ENCODE results near the gene URM1. TPM values are rescaled to one million over a fixed set of nuclear protein-coding genes. Genes with fewer than 3 reads are reported as not detected.

The URM1 gene
- polyA plus RNA-seq, 1 donor from 2014 or later: 80.8 TPM

DNA sequence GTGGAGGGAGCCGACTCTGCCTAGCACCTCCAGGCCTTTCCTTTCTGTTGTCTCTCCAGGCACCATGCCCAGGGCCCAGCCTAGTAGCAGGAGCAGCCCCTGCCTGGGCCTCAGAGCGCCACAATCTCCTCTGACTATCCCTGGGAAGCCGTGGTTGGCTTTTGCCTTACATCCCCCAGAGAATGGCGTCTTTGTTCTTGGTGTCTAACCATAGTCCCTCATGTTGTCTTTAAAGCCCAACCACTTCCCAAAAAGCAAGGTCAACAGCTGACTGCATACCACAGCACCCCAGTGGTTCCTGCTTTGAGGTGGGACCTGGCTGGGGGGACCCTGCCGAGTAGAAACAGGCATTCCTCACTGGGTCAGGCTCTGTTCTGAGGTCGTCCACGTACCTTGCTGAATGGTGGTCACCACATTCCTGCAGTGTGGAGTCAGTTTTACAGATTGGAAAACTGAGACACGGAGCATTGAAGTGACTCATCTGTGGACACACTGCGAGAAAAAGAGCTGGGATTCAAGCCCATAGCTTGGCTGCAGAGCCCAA lies 35.7 kb downstream of the URM1 start:
- Histone ChIP-seq H3K4me2 (ENCODE audit: low read length) (no peak overlapping the region), H3K79me2 (replicated peaks; ENCODE audit: insufficient read depth, low read length) (no peaks in the 10 kb centered on the region), H3K4me3 (ENCODE audit: low read length) (no peak overlapping the region), H4K20me1 (ENCODE audit: insufficient read depth) (no peaks in the 10 kb centered on the region), H3F3A (ENCODE audit: insufficient read depth, low read length, poor library complexity, severe bottlenecking) (no peaks in the 10 kb centered on the region), H3K36me3 (ENCODE audit: insufficient read depth, low read length) (no peaks in the 10 kb centered on the region), H3K9me3 (ENCODE audit: low read length) (no peaks in the 10 kb centered on the region), H3K9ac (ENCODE audit: low read length) (no peak overlapping the region), H3K27me3 (ENCODE audit: insufficient read depth, low read depth, low read length) (peaks cover 29% of the 10 kb centered on the region), H3K27ac (ENCODE audit: low read length) (no peak overlapping the region), H3K9me2 (ENCODE audit: insufficient read depth, low read length) (no peaks in the 10 kb centered on the region), H2AFZ (ENCODE audit: low read depth, low read length) (no peak overlapping the region)
- no peak for TF ChIP-seq SMC3 (conservative IDR thresholded peaks at IDR 0.05; ENCODE audit: poor library complexity)
- TF ChIP-seq POLR2AphosphoS5 (IDR thresholded peaks at IDR 0.05): no peak
- no peak for TF ChIP-seq TAF1 (IDR thresholded peaks at IDR 0.05; ENCODE audit: low read depth)
- no peak for TF ChIP-seq EZH2 (IDR thresholded peaks at IDR 0.05; ENCODE audit: borderline replicate concordance, insufficient read depth, low read length, poor library complexity, severe bottlenecking)
- TF ChIP-seq EP300 (conservative IDR thresholded peaks at IDR 0.05; ENCODE audit: poor library complexity, severe bottlenecking): no peak
- no peak for TF ChIP-seq MXI1 (conservative IDR thresholded peaks at IDR 0.05; ENCODE audit: poor library complexity, severe bottlenecking)
- no peak for TF ChIP-seq REST (IDR thresholded peaks at IDR 0.05; ENCODE audit: borderline replicate concordance)
- no peak for TF ChIP-seq RAD21 (conservative IDR thresholded peaks at IDR 0.05)
- TF ChIP-seq, protein P1, sequence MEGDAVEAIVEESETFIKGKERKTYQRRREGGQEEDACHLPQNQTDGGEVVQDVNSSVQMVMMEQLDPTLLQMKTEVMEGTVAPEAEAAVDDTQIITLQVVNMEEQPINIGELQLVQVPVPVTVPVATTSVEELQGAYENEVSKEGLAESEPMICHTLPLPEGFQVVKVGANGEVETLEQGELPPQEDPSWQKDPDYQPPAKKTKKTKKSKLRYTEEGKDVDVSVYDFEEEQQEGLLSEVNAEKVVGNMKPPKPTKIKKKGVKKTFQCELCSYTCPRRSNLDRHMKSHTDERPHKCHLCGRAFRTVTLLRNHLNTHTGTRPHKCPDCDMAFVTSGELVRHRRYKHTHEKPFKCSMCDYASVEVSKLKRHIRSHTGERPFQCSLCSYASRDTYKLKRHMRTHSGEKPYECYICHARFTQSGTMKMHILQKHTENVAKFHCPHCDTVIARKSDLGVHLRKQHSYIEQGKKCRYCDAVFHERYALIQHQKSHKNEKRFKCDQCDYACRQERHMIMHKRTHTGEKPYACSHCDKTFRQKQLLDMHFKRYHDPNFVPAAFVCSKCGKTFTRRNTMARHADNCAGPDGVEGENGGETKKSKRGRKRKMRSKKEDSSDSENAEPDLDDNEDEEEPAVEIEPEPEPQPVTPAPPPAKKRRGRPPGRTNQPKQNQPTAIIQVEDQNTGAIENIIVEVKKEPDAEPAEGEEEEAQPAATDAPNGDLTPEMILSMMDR (IDR thresholded peaks at IDR 0.05; ENCODE audit: poor library complexity, severe bottlenecking): no peak

GRCh38 chr9:128408963-128409431 lies 37.8 kb downstream of the URM1 start:
- H3K27me3 ChIP-seq (ENCODE audit: insufficient read depth, low read depth, low read length): peaks cover 34% of the 10 kb centered on the region

More at GRCh38 chr9:128408963-128409431, 37.8 kb downstream of the URM1 start:
- no peaks in the 10 kb centered on the region for H3F3A ChIP-seq (ENCODE audit: insufficient read depth, low read length, poor library complexity, severe bottlenecking)
- H3K36me3 ChIP-seq (ENCODE audit: insufficient read depth, low read length): no peaks in the 10 kb centered on the region
- no peaks in the 10 kb centered on the region for H3K9me3 ChIP-seq (ENCODE audit: low read length)
- no peak overlapping the region for H3K9ac ChIP-seq (ENCODE audit: low read length)
- H3K79me2 ChIP-seq (replicated peaks; ENCODE audit: insufficient read depth, low read length): no peaks in the 10 kb centered on the region
- H3K4me3 ChIP-seq (ENCODE audit: low read length): no peak overlapping the region
- no peak overlapping the region for H3K27ac ChIP-seq (ENCODE audit: low read length)
- TF ChIP-seq, protein P1 (IDR thresholded peaks at IDR 0.05; ENCODE audit: poor library complexity, severe bottlenecking): no peak
- TF ChIP-seq MXI1 (conservative IDR thresholded peaks at IDR 0.05; ENCODE audit: poor library complexity, severe bottlenecking) (no peak), EP300 (conservative IDR thresholded peaks at IDR 0.05; ENCODE audit: poor library complexity, severe bottlenecking) (no peak), EZH2 (IDR thresholded peaks at IDR 0.05; ENCODE audit: borderline replicate concordance, insufficient read depth, low read length, poor library complexity, severe bottlenecking) (no peak), POLR2AphosphoS5 (IDR thresholded peaks at IDR 0.05) (no peak), SMC3 (conservative IDR thresholded peaks at IDR 0.05; ENCODE audit: poor library complexity) (no peak), REST (IDR thresholded peaks at IDR 0.05; ENCODE audit: borderline replicate concordance) (no peak), RAD21 (conservative IDR thresholded peaks at IDR 0.05) (no peak), TAF1 (IDR thresholded peaks at IDR 0.05; ENCODE audit: low read depth) (no peak)
- no peaks in the 10 kb centered on the region for H3K9me2 ChIP-seq (ENCODE audit: insufficient read depth, low read length)
- no peak overlapping the region for H2AFZ ChIP-seq (ENCODE audit: low read depth, low read length)
- H4K20me1 ChIP-seq (ENCODE audit: insufficient read depth): no peaks in the 10 kb centered on the region
- no peak overlapping the region for H3K4me2 ChIP-seq (ENCODE audit: low read length)
